IPS-NIHi7 (cell line): Measurements from ENCODE around the gene PCDHGB4.
"Not testable (repeated sequence)": the region's sequence is repeated elsewhere in the genome, so short reads cannot be mapped to it uniquely, and the experiment has no call there.

ENCODE experiments used
- DNase-seq: peaks from one replicate; pipeline ENCODE4 v3.0.0; 2012; ENCODE audit warnings: mixed read lengths; ENCODE audit errors: extremely low spot score

Gene PCDHGB4

DNA sequence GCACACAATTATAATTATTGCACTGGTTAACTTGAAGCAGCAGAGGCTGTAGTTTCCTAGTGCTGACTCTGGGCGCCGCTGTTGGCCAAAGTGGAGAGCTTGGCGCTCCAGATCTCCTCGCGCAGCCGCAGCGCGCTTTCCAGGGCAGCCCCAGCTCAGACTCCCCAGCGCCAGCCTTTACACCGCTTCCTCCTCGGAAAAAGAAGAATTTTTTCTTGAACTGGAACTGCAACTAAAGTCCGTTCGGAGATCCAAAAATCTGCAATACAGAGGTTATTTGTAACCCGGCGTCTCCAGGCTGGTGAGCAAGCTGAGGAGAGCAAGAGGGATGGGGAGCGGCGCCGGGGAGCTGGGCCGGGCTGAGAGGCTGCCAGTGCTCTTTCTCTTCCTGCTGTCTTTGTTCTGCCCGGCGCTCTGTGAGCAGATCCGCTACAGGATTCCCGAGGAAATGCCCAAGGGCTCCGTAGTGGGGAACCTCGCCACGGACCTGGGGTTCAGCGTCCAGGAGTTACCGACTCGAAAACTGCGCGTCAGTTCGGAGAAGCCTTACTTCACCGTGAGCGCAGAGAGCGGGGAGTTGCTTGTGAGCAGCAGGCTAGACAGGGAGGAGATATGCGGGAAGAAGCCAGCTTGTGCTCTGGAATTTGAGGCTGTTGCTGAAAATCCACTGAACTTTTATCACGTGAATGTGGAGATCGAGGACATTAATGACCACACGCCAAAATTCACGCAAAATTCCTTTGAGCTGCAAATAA lies at the start of gene PCDHGB4:
Gene PCDHGB4 (plus strand): TSS at position 142 of the 755 bp plus-strand sequence. CDS start 187 bp downstream, at position 329.
- DNase-seq, result peak; percentile 58

GRCh38 chr5:141338538-141339306 lies 48.8 kb upstream of the PCDHGB4 start, which contains the start of gene PCDHGA2:
TSS of gene PCDHGA2 (plus strand) at chr5:141338760.
- peak; percentile 62 for DNase-seq

GRCh38 chr5:141340781-141341354 lies 46.6 kb upstream of the PCDHGB4 start:
- not testable (repeated sequence) for DNase-seq

GRCh38 chr5:141342773-141343172 lies 44.7 kb upstream of the PCDHGB4 start:
- no peak for DNase-seq

- DNase-seq, result peak; percentile 40
These were observed 44.1 kb upstream of the PCDHGB4 start, which contains the start of gene PCDHGA3 for GRCh38 chr5:141343242-141343952. TSS of gene PCDHGA3 (plus strand) at chr5:141343829. CDS start at chr5:141344034, 205 bp downstream.

- no peak for DNase-seq
These were observed 43.5 kb upstream of the PCDHGB4 start for GRCh38 chr5:141343953-141344463.

GRCh38 chr5:141345327-141345726 lies 42.2 kb upstream of the PCDHGB4 start:
- DNase-seq, result no peak

- not testable (repeated sequence) for DNase-seq
These were observed 41.5 kb upstream of the PCDHGB4 start for GRCh38 chr5:141346017-141346416.

- DNase-seq, result peak; percentile 79
These were observed 37.4 kb upstream of the PCDHGB4 start, which contains the start of gene PCDHGB1 for GRCh38 chr5:141349917-141350619. TSS of gene PCDHGB1 (plus strand) at chr5:141350099. CDS start at chr5:141350261, 162 bp downstream.

DNA sequence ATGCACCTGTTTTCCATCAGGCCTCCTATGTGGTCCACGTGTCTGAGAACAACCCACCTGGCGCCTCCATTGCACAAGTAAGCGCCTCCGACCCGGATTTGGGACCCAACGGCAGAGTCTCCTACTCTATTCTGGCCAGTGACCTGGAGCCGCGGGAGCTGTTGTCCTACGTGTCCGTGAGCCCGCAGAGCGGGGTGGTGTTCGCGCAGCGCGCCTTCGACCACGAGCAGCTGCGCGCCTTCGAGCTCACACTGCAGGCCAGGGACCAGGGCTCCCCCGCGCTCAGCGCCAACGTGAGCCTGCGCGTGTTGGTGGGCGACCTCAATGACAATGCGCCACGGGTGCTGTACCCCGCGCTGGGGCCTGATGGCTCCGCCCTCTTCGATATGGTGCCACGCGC lies 35.9 kb upstream of the PCDHGB4 start:
- DNase-seq, result no peak

DNA sequence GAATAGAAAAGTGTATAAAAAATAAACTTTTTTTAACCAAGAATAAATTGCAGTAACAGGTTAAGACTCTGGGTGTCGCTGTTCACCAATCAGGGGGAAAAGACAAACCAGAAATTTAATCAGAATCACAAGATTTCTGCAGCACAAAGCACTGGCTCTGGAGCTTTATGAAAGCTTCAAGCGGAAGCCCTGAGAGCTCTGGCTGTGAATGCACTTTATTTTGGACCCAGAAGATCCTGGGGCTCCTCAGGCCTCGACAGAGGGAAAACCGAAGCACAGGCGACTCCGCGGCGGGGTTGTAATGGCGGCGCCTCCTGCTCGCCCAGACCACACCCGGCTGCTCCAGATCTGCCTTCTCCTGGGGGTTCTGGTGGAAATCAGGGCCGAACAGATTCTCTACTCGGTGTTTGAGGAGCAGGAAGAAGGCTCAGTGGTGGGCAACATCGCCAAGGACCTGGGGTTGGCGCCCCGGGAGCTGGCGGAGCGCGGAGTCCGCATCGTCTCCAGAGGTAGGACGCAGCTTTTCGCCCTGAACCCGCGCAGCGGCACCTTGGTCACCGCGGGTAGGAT lies 32.5 kb upstream of the PCDHGB4 start, which contains the start of gene PCDHGA4:
Gene PCDHGA4 (plus strand): TSS at position 122 of the 570 bp plus-strand sequence. CDS start 87 bp downstream, at position 209.
- no peak for DNase-seq

- no peak for DNase-seq
These were observed 31.9 kb upstream of the PCDHGB4 start for GRCh38 chr5:141355641-141356040.

DNA sequence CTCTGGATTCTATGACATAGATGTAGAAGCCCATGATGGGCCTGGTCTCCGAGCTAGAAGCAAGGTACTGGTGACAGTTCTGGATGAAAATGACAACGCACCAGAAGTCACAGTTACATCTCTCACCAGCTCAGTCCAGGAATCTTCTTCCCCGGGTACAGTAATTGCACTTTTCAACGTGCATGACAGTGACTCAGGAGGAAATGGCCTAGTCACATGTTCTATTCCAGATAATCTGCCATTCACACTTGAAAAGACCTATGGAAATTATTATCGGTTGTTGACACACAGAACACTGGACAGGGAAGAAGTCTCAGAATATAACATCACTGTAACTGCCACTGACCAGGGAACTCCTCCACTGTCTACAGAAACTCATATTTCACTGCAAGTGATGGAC lies 31.4 kb upstream of the PCDHGB4 start:
- no peak for DNase-seq

- DNase-seq, result no peak
These were observed 30.5 kb upstream of the PCDHGB4 start for GRCh38 chr5:141356950-141357349.

GRCh38 chr5:141359790-141360426 lies 27.6 kb upstream of the PCDHGB4 start, which contains the start of gene PCDHGB2:
TSS of gene PCDHGB2 (plus strand) at chr5:141359994. CDS start at chr5:141360136, 142 bp downstream.
- peak; percentile 71 for DNase-seq

GRCh38 chr5:141360685-141361084 lies 26.8 kb upstream of the PCDHGB4 start:
- no peak for DNase-seq

- DNase-seq, result no peak
These were observed 24.8 kb upstream of the PCDHGB4 start for GRCh38 chr5:141362719-141363118.

DNA sequence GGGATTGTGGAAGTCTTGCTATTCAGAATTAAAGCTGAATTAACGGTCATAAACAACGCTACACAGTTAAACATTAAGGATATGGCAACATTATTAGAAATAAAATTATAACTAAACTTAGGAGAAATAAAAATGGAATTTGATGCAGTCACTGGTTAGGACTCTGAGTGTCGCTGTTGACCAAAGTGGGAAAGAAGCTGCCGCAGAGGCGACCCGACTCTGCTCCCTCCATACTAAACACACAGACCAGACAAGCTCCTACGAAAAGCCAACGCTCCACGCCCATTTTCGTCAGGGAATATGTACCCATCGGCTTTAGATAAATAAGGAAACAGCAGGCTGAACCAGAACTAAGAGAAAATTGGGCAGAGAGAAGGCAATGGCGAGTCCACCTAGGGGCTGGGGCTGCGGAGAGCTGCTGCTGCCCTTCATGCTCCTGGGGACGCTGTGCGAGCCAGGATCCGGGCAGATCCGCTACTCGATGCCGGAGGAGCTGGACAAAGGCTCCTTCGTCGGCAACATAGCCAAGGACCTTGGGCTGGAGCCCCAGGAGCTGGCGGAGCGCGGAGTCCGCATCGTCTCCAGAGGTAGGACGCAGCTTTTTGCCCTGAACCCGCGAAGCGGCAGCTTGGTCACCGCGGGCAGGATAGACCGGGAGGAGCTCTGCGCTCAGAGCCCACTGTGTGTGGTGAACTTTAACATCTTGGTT lies 23.4 kb upstream of the PCDHGB4 start, which contains the start of gene PCDHGA5:
Gene PCDHGA5 (plus strand): TSS at position 211 of the 709 bp plus-strand sequence. CDS start 169 bp downstream, at position 380.
- DNase-seq, result no peak
